Sigmoid colon (tissue), 4 donors: ENCODE data around the gene DAAM1.

Experiments used
- EP300 ChIP-seq, 4 donors: sonication (generic); formaldehyde crosslinking; IDR thresholded peaks; one replicate each; pipeline ENCODE4 v1.6.1; 2017; ENCODE audit warnings: antibody characterized with exemption in 4 of 4
- POLR2A ChIP-seq, 2 donors: fragments of 450-650 bp; IDR thresholded peaks; one replicate each; pipeline ENCODE4 v1.6.1; 2016; ENCODE audit warnings: antibody characterized with exemption in 2 of 2, mild to moderate bottlenecking in 2 of 2, moderate library complexity in 2 of 2
- POLR2AphosphoS5 ChIP-seq, 4 donors: sonication (generic); formaldehyde crosslinking; IDR thresholded peaks; one replicate each; pipeline ENCODE4 v1.6.1; 2017; ENCODE audit warnings: antibody characterized with exemption in 4 of 4
- TF ChIP-seq, protein P1 (sequence below), 4 experiments: fragments of 450-650 bp in 3 of 4; fragments of 200-600 bp in 1 of 4; IDR thresholded peaks; one replicate each; pipeline ENCODE4 v1.5.1; 2016 to 2019; ENCODE audit warnings: antibody characterized with exemption in 4 of 4, mild to moderate bottlenecking in 3 of 4, moderate library complexity in 2 of 4

DNA sequence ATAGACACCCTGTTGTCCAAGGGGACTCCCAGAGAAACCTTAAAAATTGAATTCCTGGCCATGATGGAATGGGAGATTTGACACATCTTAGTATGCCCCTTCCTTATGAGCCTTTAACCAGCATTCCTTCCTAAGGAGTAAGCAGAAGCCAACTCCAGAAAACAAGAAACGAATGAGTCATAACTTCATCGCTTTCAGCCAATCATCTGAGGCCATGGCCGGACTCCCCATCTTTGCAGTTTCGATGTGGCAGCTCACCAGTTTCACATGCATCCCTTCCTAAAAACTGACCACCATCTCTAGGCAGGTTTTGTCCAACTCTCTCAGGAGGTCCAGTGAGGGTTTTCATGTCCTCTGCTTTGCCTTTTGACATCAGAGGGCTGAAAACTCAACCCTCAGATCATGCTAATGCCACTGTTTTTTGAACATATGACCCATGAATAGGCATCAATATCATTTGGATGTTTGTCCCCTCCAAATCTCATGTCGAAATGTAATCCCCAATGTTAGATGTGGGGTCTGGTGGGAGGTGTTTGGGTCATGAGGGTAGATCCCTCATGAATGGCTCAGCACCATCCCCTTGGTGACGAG, 19.9 kb downstream of the DAAM1 start:
- TF ChIP-seq, protein P1, sequence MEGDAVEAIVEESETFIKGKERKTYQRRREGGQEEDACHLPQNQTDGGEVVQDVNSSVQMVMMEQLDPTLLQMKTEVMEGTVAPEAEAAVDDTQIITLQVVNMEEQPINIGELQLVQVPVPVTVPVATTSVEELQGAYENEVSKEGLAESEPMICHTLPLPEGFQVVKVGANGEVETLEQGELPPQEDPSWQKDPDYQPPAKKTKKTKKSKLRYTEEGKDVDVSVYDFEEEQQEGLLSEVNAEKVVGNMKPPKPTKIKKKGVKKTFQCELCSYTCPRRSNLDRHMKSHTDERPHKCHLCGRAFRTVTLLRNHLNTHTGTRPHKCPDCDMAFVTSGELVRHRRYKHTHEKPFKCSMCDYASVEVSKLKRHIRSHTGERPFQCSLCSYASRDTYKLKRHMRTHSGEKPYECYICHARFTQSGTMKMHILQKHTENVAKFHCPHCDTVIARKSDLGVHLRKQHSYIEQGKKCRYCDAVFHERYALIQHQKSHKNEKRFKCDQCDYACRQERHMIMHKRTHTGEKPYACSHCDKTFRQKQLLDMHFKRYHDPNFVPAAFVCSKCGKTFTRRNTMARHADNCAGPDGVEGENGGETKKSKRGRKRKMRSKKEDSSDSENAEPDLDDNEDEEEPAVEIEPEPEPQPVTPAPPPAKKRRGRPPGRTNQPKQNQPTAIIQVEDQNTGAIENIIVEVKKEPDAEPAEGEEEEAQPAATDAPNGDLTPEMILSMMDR (IDR thresholded peaks at IDR 0.05) = no peak
- TF ChIP-seq POLR2AphosphoS5 (IDR thresholded peaks at IDR 0.05) (no peak), POLR2A (IDR thresholded peaks at IDR 0.05) (no peak), EP300 (IDR thresholded peaks at IDR 0.05) (no peak)
